Measurements from ENCODE around the gene IMPDH1.

IMPDH1 gene

GRCh38 chr7:128365432-128365831 lies 44.4 kb downstream of the IMPDH1 start:
- no peak for TF ChIP-seq GLIS3 (CRISPR knock-in tag; IDR thresholded peaks at IDR 0.05)
- no peak for TF ChIP-seq SNAI2 (CRISPR knock-in tag; IDR thresholded peaks at IDR 0.05)
- no peak for TF ChIP-seq RARB (CRISPR knock-in tag; IDR thresholded peaks at IDR 0.05)
- no peak for TF ChIP-seq CSDC2 (CRISPR knock-in tag; IDR thresholded peaks at IDR 0.05)
- TF ChIP-seq TCF4 (CRISPR knock-in tag; IDR thresholded peaks at IDR 0.05; ENCODE audit: borderline replicate concordance): no peak
- no peak for TF ChIP-seq CSRNP3 (CRISPR knock-in tag; IDR thresholded peaks at IDR 0.05)
- ATAC-seq: no peak

- TF ChIP-seq TSHZ2 (CRISPR knock-in tag; IDR thresholded peaks at IDR 0.05) (0 out of 2 replicates have a peak, but pooled peaks have one; percentile 10), CSRNP3 (CRISPR knock-in tag; IDR thresholded peaks at IDR 0.05) (no peak)
- ATAC-seq: no peak
Observed at GRCh38 chr7:128364166-128364870, 45.5 kb downstream of the IMPDH1 start.

- no peak; the same call in 2 of the 3 replicates for ATAC-seq
- TF ChIP-seq TCF4 (CRISPR knock-in tag; IDR thresholded peaks at IDR 0.05; ENCODE audit: borderline replicate concordance): peak; percentile 91
- peak; percentile 87; the same call in 1 of the 2 replicates for TF ChIP-seq TSHZ2 (CRISPR knock-in tag; IDR thresholded peaks at IDR 0.05)
- TF ChIP-seq ISL1 (CRISPR knock-in tag; IDR thresholded peaks at IDR 0.05): no peak
Observed at GRCh38 chr7:128363261-128363721, 46.5 kb downstream of the IMPDH1 start.

- no peak for ATAC-seq
- no peak for TF ChIP-seq TSHZ2 (CRISPR knock-in tag; IDR thresholded peaks at IDR 0.05)
- no peak for TF ChIP-seq ZNF8 (CRISPR knock-in tag; IDR thresholded peaks at IDR 0.05)
- TF ChIP-seq POU6F1 (CRISPR knock-in tag; IDR thresholded peaks at IDR 0.05; ENCODE audit: borderline replicate concordance, low read depth): no peak
- no peak for TF ChIP-seq RARB (CRISPR knock-in tag; IDR thresholded peaks at IDR 0.05)
- TF ChIP-seq ZC3H10 (CRISPR knock-in tag; IDR thresholded peaks at IDR 0.05): no peak
- TF ChIP-seq TOX (CRISPR knock-in tag; IDR thresholded peaks at IDR 0.05; ENCODE audit: borderline replicate concordance): no peak
- TF ChIP-seq PPARA (CRISPR knock-in tag; IDR thresholded peaks at IDR 0.05; ENCODE audit: borderline replicate concordance): no peak
- TF ChIP-seq PATZ1 (CRISPR knock-in tag; IDR thresholded peaks at IDR 0.05; ENCODE audit: borderline replicate concordance): no peak
- TF ChIP-seq TCF4 (CRISPR knock-in tag; IDR thresholded peaks at IDR 0.05; ENCODE audit: borderline replicate concordance): no peak
Observed at GRCh38 chr7:128362670-128363069, 47.1 kb downstream of the IMPDH1 start.

All from SK-N-SH treated with all-trans-retinoic acid at 6 μM for 48 hours (cell line).